Uterus (tissue), 2 donors: ENCODE data around the gene PHYKPL.

Experiments used
- POLR2A ChIP-seq, 2 donors: fragments of 450-650 bp; IDR thresholded peaks; one replicate each; pipeline ENCODE4 v1.6.1; 2016; ENCODE audit warnings: antibody characterized with exemption in 2 of 2, mild to moderate bottlenecking in 1 of 2, moderate library complexity in 1 of 2
- TF ChIP-seq, protein P1 (sequence below), 4 experiments: fragments of 200-600 bp in 2 of 4; fragments of 450-650 bp in 2 of 4; sonication (generic) in 2 of 4; IDR thresholded peaks; one replicate each; pipeline ENCODE4 v1.5.1; 2016 to 2019; ENCODE audit warnings: antibody characterized with exemption in 4 of 4, mild to moderate bottlenecking in 2 of 4, moderate library complexity in 1 of 4

DNA sequence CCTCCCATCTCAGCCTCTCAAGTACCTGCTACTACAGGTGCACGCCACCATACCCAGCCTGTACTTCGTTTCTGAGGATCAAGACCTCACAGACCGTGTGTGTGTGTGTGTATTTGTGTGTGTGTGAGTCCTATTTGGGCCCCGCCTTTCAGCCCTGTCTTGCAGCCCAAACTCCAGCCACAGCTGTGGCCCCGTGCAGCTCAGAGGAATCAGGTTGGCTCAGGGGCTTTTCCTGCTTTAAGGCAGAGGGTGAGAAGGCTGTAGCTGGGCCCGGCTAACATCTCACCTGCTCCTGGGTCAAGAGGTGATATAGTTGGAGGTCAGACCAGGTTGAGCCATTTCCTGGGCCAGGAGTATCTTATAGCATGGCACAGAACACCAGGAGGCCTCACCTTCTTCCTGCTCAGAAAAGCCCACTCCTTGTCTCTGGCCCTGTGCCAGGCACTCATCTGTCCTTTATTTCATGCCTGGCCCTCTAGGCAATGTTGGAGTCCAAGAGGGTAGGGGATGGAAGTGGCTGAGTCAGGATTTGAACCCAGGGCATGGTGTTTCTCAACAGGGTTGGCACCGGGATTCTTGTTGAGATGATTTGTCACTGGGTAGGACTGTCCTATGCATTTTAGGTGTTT, 1.6 kb upstream of the PHYKPL start:
- TF ChIP-seq, protein P1, sequence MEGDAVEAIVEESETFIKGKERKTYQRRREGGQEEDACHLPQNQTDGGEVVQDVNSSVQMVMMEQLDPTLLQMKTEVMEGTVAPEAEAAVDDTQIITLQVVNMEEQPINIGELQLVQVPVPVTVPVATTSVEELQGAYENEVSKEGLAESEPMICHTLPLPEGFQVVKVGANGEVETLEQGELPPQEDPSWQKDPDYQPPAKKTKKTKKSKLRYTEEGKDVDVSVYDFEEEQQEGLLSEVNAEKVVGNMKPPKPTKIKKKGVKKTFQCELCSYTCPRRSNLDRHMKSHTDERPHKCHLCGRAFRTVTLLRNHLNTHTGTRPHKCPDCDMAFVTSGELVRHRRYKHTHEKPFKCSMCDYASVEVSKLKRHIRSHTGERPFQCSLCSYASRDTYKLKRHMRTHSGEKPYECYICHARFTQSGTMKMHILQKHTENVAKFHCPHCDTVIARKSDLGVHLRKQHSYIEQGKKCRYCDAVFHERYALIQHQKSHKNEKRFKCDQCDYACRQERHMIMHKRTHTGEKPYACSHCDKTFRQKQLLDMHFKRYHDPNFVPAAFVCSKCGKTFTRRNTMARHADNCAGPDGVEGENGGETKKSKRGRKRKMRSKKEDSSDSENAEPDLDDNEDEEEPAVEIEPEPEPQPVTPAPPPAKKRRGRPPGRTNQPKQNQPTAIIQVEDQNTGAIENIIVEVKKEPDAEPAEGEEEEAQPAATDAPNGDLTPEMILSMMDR (IDR thresholded peaks at IDR 0.05) = no peak
- TF ChIP-seq POLR2A (IDR thresholded peaks at IDR 0.05) = no peak
